ENCODE data around the gene MTFMT.
"Not testable (repeated sequence)": the region's sequence is repeated elsewhere in the genome, so short reads cannot be mapped to it uniquely, and the experiment has no call there.

Gene MTFMT

DNA sequence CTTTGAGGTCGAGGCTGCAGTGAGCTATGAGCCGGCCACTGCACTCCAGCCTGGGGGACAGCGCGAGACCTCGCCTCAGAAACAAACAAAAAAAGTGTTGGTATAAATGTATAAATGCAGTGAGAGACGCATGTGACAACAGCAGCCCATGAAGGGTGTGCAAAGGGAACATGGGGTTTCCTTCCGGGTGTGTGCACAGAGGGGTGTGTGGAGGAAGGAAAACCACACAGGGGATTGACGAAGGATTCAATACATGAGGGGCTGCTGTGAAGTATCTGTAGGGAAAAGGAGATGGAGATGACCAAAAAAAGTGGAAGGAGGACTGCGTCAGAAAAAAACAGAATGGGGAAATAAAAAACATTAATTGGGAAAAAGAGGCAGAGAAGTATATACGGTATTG lies 1.1 kb downstream of the MTFMT start:
- TF ChIP-seq, protein P1, sequence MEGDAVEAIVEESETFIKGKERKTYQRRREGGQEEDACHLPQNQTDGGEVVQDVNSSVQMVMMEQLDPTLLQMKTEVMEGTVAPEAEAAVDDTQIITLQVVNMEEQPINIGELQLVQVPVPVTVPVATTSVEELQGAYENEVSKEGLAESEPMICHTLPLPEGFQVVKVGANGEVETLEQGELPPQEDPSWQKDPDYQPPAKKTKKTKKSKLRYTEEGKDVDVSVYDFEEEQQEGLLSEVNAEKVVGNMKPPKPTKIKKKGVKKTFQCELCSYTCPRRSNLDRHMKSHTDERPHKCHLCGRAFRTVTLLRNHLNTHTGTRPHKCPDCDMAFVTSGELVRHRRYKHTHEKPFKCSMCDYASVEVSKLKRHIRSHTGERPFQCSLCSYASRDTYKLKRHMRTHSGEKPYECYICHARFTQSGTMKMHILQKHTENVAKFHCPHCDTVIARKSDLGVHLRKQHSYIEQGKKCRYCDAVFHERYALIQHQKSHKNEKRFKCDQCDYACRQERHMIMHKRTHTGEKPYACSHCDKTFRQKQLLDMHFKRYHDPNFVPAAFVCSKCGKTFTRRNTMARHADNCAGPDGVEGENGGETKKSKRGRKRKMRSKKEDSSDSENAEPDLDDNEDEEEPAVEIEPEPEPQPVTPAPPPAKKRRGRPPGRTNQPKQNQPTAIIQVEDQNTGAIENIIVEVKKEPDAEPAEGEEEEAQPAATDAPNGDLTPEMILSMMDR (IDR thresholded peaks at IDR 0.05; ENCODE audit: low read length, missing control alignments): no peak
- H3K4me3 ChIP-seq (replicated peaks; ENCODE audit: low read depth, low read length): peak overlapping the region; percentile 86
- DNase-seq (ENCODE audit: low read depth): no peak

- no peak overlapping the region for H3K4me3 ChIP-seq (replicated peaks; ENCODE audit: low read depth, low read length)
- TF ChIP-seq, protein P1 (IDR thresholded peaks at IDR 0.05; ENCODE audit: low read length, missing control alignments): no peak
- DNase-seq (ENCODE audit: low read depth): no peak
Measured at GRCh38 chr15:65027593-65027992, 1.8 kb downstream of the MTFMT start.

- TF ChIP-seq, protein P1 (IDR thresholded peaks at IDR 0.05; ENCODE audit: low read length, missing control alignments): no peak
- no peak for DNase-seq (ENCODE audit: low read depth)
- no peak overlapping the region for H3K4me3 ChIP-seq (replicated peaks; ENCODE audit: low read depth, low read length)
Measured at GRCh38 chr15:65026756-65027155, 2.7 kb downstream of the MTFMT start.

- H3K4me3 ChIP-seq (replicated peaks; ENCODE audit: low read depth, low read length): no peak overlapping the region
- TF ChIP-seq, protein P1 (IDR thresholded peaks at IDR 0.05; ENCODE audit: low read length, missing control alignments): no peak
- no peak for DNase-seq (ENCODE audit: low read depth)
Measured at GRCh38 chr15:65021488-65021887, 8.0 kb downstream of the MTFMT start.

- TF ChIP-seq, protein P1 (IDR thresholded peaks at IDR 0.05; ENCODE audit: low read length, missing control alignments): no peak
- H3K4me3 ChIP-seq (replicated peaks; ENCODE audit: low read depth, low read length): no peak overlapping the region
- no peak for DNase-seq (ENCODE audit: low read depth)
Measured at GRCh38 chr15:65020419-65020818, 9.0 kb downstream of the MTFMT start.

DNA sequence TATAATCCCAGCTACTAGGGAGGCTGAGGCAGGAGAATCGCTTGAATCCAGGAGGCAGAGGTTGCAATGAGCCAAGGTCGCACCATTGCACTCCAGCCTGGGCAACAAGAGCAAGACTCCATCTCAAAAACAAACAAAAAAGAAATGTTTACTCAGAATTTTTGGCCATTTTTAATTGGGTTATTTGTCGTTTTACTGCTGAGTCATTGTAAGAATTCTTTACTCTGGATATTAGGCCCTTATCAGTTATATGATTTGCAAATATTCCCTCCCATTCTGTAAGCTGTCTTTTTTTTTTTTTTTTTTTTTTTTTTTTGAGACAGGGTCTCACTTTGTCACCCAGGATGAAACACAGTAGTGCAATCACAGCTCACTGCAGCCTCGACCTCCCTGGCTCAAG lies 18.2 kb downstream of the MTFMT start:
- H3K4me3 ChIP-seq (replicated peaks; ENCODE audit: low read depth, low read length); DNase-seq (ENCODE audit: low read depth): not testable (repeated sequence)

DNA sequence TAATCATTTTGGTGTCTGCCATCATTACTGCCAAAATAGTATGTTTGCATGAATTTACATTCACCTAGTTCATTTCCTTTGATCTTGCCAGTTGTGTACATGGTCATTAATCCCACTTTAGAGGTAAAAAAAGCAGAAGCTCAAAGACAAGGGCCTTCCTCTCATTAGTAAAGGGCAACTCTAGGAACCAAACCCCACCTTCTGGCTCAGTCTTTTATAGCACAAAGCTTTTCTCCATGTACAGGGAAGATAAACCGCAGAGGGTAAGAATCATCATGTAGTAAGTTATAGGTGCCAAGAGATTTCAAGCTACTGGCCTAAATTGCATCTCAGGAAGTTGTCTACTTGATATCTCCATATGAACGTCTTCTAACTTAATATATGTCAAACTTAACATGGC lies 20.5 kb downstream of the MTFMT start:
- no peak overlapping the region for H3K4me3 ChIP-seq (replicated peaks; ENCODE audit: low read depth, low read length)
- no peak for DNase-seq (ENCODE audit: low read depth)
- TF ChIP-seq, protein P1 (IDR thresholded peaks at IDR 0.05; ENCODE audit: low read length, missing control alignments): peak; percentile 22

DNA sequence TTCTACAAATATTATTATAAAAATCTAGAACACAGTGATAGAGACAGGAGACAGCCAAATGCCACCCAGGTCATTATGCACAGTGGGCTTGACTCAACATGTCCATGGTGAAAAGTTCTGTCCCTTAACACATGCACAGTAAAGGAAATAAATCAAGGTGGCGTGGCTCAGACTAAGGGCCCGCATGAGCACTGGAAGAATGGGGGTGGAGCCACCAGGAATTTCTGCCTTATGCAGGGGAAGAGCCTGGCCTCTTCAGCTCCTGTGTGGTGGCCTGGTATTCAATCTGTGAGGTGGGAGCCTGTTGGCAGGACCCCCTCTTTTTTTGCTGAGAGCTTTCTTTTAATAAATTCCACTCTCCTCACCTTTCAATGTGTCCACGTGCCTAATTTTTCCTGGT lies 22.6 kb downstream of the MTFMT start:
- DNase-seq (ENCODE audit: low read depth): no peak
- TF ChIP-seq, protein P1 (IDR thresholded peaks at IDR 0.05; ENCODE audit: low read length, missing control alignments): no peak
- no peak overlapping the region for H3K4me3 ChIP-seq (replicated peaks; ENCODE audit: low read depth, low read length)
